Measurements from ENCODE around the gene SH2D4B.

Gene SH2D4B

GRCh38 chr10:80633383-80633860 lies 95.7 kb downstream of the SH2D4B start:
- DNase-seq (ENCODE audit: low read depth) = no peak

DNA sequence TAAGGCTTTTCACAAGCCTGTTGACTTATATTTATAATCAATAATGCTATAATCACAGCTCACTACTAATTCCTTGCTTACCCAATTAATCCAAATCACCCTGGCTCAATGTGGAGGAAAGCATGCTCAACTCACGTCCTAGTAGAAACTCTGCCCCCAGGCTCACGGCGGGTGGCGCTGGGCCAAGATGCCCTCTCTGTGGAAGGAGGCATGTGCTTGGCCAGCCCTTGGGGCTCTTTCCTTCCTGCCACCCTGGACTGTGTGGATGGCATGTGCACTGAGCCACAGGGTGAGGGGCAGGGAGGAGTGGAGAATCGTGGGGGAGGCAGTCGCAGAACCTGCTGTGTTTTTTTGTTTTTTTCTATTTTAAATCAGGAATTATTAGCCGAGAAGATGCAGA lies 96.2 kb downstream of the SH2D4B start:
- DNase-seq (ENCODE audit: low read depth) = no peak

GRCh38 chr10:80642661-80643060 lies 105.0 kb downstream of the SH2D4B start:
- DNase-seq (ENCODE audit: low read depth) = no peak

GRCh38 chr10:80646366-80646765 lies 108.7 kb downstream of the SH2D4B start:
- DNase-seq (ENCODE audit: low read depth) = no peak

GRCh38 chr10:80647173-80647833 lies 109.6 kb downstream of the SH2D4B start:
- no peak for DNase-seq (ENCODE audit: low read depth)

- no peak for DNase-seq (ENCODE audit: low read depth)
Measured at GRCh38 chr10:80648106-80648505, 110.4 kb downstream of the SH2D4B start.

- no peak for DNase-seq (ENCODE audit: low read depth)
Measured at GRCh38 chr10:80649183-80649582, 111.5 kb downstream of the SH2D4B start.

DNA sequence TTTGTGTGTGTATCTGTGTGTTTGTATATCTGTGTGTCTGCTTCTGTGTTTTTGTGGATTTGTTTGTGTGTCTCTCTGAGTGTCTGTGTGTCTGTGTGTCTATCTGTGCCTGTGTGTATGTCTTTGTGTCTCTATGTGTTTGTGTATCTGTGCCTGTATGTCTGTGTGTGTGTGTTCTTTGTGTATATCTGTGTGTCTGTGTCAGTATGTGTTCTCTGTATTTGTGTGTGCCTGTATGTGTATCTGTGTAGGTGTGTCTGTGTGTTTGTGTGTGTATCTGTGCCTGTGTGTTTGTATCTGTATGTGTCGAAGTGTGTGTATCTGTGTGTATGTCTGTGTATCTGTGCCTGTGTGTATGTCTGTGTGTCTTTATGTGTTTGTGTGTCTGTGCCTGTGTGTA lies 118.2 kb downstream of the SH2D4B start:
- DNase-seq (ENCODE audit: low read depth) = no peak

GRCh38 chr10:80658068-80658467 lies 120.4 kb downstream of the SH2D4B start:
- no peak for DNase-seq (ENCODE audit: low read depth)

DNA sequence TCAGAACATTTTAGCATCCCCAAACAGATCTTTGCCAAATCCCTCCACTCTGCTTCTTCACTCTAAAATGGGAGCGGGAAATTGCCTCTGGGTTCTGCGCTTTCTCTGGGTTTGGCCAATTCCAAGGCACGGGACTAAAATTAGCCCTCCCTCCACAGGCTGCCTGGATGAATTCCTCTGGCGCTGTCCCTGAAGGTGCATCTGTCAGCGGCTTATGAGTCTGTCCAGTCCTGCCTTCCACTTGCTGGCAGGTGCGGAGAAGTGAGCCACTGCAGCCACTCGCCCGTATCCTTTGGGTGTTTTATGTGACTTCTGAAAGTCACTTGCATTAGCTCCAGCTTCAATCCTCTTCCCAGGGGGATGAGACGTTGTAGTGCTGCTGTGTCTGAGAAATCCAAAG lies 121.6 kb downstream of the SH2D4B start:
- no peak for DNase-seq (ENCODE audit: low read depth)

GRCh38 chr10:80660266-80660665 lies 122.6 kb downstream of the SH2D4B start:
- DNase-seq (ENCODE audit: low read depth) = no peak

- no peak for DNase-seq (ENCODE audit: low read depth)
Measured at GRCh38 chr10:80660736-80661135, 123.0 kb downstream of the SH2D4B start.

- DNase-seq (ENCODE audit: low read depth) = no peak
Measured at GRCh38 chr10:80661526-80661925, 123.8 kb downstream of the SH2D4B start.

DNA sequence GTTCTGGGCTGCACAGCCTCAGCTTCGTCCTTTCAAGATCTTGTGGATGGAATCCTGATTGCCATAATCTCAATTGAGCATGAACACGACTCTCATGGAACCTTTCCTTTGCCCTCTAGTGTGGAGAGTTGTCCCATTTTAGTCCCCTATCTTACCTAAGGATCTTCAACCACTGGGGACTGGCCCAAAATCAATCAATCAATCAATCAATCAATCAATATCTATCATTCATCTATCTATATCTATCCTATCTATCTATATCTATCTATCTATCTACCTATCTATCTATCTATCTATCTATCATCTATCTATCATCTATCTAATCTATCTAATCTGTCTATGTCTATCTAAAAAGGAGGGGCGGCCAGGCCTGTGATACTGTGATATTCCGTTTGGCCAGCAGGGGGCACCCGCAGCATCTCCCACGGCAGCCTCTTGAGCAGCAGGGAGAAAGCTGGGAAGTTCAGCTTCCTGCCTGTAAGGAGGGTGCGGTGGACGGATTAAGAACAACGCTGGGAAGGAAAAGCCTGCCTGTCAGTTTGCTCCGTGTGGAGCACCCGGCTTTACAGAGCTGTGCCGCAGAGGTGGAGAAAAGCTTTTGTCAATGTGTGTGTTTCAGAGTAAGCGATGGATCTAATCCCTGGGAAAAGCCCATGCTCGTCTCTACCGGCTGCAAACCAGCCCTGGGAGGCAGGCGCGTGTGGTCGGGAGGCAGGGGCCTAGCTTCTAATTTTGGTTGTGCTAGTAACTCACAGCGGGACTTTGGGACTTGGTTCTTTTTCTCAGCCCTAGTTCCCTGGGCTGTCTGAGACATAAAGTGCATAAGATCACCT lies 124.9 kb downstream of the SH2D4B start:
- DNase-seq (ENCODE audit: low read depth) = peak; percentile 54

DNA sequence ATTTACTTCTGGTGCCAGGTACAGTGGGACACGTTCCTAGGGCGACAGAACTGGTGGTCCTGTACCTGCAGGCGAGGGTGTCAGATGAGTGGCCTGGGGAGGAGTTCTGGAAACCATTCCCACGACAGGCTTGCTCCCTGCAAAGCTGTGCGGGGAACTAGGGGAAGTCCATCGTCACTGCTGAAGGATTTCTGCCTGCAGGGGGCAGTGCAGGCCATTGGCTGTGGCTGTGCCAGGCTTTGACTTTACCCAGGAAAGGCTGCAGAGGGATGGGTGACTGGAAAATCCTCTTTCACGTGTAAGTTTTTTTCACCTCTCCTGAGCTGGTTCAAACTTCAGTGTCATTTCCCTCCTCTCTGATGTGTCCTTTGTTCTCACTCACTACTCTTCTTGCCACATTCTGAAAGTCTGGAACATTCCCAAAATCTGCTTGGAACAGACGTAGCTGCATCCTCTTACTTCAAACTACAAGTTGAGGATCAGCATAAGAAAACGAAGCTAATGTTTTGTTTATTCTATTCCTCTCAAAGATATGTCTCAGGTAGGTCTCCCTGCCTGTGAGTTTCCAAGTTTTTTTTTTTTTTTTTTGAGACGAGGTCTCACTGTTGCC lies 126.5 kb downstream of the SH2D4B start:
- peak; percentile 5 for DNase-seq (ENCODE audit: low read depth)

DNA sequence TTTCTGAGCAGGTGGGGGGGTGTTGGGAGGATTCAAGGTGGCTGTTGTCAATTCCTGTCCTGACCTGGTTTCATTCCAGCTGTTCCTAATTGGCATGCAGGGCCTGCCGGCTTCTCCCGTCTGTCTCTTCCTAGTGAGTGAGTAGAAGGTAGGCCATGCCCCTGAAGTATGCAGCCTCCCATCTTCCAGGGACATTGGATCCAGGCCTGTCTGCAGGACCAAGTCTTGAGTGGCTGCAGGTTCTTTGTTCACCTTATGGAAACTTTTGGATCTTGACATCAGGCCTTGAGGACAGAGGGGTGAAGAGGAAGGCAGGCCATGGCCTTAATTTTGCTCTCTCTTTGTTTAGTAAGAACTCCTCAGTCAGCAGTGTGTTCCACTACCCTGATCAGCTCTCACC lies 131.8 kb downstream of the SH2D4B start:
- no peak for DNase-seq (ENCODE audit: low read depth)

GRCh38 chr10:80670774-80671173 lies 133.1 kb downstream of the SH2D4B start:
- DNase-seq (ENCODE audit: low read depth) = no peak

DNA sequence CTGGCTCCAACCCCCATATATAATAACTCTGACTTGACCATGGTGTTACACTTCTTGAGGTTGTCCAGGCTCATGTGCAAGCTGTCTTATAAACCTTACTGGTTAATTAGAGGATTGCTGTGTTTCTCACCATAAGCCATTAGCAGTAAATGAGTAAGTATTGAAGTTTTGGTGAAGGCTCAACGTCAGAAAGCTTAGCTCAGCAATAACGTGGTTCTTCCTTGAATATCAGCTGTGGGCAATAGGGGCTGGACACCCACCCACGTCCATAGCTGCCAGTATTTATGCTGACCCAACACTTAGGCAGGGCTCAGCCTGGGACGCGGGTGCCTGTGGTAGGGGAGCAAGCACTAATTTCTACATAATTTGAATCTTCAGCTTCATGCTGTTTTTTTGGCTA lies 134.1 kb downstream of the SH2D4B start:
- DNase-seq (ENCODE audit: low read depth) = no peak

DNA sequence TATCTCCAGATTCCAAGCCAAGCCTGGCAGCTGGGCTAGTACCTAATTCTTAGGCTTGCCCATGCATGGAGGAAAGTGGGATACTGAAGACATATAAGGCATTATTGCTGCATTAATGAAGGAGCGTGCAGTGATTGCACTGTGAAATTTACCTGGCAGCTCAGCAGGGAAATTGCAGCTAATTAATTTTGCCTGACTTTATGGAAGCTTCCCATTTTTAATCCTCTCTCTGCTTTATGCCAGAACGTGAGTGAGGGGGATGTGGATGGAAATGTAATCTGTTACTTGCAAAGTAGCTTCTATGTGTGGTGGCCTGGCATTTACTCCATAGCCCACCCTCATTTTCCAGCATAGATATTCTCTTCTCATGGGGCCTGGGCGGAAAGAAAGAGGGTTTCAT lies 134.9 kb downstream of the SH2D4B start:
- no peak for DNase-seq (ENCODE audit: low read depth)

- no peak for DNase-seq (ENCODE audit: low read depth)
Measured at GRCh38 chr10:80674809-80675208, 137.1 kb downstream of the SH2D4B start.

GRCh38 chr10:80681142-80681541 lies 143.4 kb downstream of the SH2D4B start:
- DNase-seq (ENCODE audit: low read depth) = no peak

DNA sequence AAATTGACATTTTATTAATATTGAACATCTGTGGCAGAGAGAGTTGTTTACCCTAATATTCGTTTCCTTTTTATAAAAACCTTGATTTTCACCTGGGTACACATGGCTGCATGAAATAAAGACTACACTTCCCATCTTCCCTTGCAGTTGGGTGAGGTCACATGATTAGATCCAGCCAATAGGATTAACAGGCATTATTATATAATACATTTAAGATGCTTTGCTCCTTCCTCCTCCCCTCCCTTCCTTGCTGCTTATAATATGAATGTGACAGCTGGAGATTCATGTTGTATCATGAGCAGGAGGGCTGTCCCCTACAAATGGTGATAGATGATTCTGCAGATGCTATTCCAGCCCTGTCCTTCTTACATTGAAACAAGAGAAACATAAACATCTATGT lies 146.6 kb downstream of the SH2D4B start:
- DNase-seq (ENCODE audit: low read depth) = no peak

DNA sequence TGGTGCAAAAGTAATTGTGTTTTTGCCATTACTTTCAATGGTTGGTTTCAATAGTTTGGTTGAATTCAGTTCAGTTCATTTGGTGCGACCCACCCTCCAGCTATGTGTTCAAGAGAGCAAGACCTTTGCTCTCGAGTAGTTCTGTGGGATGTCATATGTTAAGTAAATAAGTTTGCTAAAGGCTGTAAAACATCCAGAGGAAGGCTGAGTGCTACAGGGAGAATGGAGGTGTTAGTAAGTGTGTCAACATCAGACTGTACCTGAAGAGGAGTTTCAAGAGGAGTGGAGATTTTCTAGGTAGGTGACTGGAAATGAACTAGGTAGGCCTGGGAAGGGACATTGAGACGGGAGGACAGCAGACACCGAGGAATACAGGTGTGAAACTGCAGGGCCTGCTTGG lies 147.7 kb downstream of the SH2D4B start:
- no peak for DNase-seq (ENCODE audit: low read depth)
